Stimulated activated naive B cell treated with anti-CD40 and anti-IgM and Interleukin-4, amounts not matched to agents 10 μg/mL and 1 μg/mL and 100 μg/mL, for 72 hours (primary cell): ENCODE results near the gene RXRG.

Source experiments
- ATAC-seq, 2 donors: fragments of 150-1000 bp; cut with Tn5 transposase; replicated peaks; 2 replicates each; pipeline ENCODE4 v1.10.0; 2021; ENCODE audit warnings: moderate library complexity in 1 of 2
- DNase-seq: peaks from one replicate; pipeline ENCODE4 v3.0.0; 2021
- H3K27ac Mint-ChIP-seq: one replicate; pipeline ENCODE4 v1.8.0; 2022; ENCODE audit warnings: mild to moderate bottlenecking, mixed read lengths
- H3K27me3 Mint-ChIP-seq, 2 donors: one replicate each; pipeline ENCODE4 v1.8.0; 2022; ENCODE audit warnings: mixed read lengths in 2 of 2
- H3K36me3 Mint-ChIP-seq, 2 donors: one replicate each; pipeline ENCODE4 v1.8.0; 2022; ENCODE audit warnings: mixed read lengths in 2 of 2, mild to moderate bottlenecking in 1 of 2
- H3K4me1 Mint-ChIP-seq, 2 donors: one replicate each; pipeline ENCODE4 v1.8.0; 2022; ENCODE audit warnings: mixed read lengths in 2 of 2, mild to moderate bottlenecking in 1 of 2
- H3K4me3 Mint-ChIP-seq, 2 donors: one replicate each; pipeline ENCODE4 v1.8.0; 2022; ENCODE audit warnings: mild to moderate bottlenecking in 2 of 2, mixed read lengths in 2 of 2, moderate library complexity in 1 of 2
- H3K9me3 Mint-ChIP-seq, 2 donors: one replicate each; pipeline ENCODE4 v1.8.0; 2022; ENCODE audit warnings: mixed read lengths in 2 of 2, mild to moderate bottlenecking in 1 of 2

The RXRG gene

DNA sequence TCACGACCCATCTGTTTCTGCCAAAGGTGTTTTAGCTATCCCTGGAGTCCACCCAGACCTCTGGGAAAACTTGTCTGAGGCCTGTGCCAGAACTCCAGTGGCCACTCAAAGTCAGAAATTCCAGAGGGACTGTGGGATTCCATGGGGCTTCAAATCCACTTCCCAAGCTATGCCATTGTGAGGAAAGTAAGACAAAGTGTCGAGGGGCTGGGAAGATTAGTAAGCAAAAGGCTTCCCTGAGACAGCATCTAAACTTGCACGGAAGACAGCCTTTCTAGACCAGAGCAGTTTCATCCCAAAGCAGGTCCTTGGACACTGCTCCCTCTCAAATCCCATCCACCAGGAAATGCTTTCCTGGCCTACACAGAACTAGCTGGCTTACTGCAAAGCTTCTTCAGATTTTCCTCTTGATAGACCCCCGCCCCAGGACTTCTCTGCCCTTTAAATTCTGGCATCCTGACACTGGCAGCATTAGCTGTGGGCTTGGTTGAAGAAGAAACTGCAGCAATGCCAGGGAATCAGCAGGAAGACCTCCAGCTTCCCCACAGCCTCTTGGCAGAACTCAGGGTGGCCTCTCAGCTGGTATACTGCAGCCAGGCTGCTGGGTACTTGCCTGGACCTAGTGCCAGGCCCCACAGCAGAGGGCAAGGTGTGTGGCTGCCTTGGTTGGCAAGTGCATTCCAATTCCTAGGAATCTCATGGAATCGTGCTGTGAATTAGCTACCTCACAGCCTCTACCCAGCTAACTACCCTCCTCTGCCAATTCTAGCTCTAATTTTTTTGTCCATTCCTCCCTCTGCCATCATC, 61.1 kb downstream of the RXRG start:
- Mint-ChIP-seq H3K9me3 (no peaks in the 10 kb centered on the region), H3K36me3 (no peaks in the 10 kb centered on the region), H3K27me3 (peaks cover 72 to 80% of the 10 kb centered on the region in 2 donors), H3K27ac (no peak overlapping the region), H3K4me3 (no peak overlapping the region), H3K4me1 (no peaks in the 10 kb centered on the region)
- DNase-seq (no peak), ATAC-seq (no peak)

GRCh38 chr1:165383067-165383466, 61.9 kb downstream of the RXRG start:
- no peak for DNase-seq
- H3K27ac Mint-ChIP-seq: no peak overlapping the region
- H3K9me3 Mint-ChIP-seq: no peaks in the 10 kb centered on the region

DNA sequence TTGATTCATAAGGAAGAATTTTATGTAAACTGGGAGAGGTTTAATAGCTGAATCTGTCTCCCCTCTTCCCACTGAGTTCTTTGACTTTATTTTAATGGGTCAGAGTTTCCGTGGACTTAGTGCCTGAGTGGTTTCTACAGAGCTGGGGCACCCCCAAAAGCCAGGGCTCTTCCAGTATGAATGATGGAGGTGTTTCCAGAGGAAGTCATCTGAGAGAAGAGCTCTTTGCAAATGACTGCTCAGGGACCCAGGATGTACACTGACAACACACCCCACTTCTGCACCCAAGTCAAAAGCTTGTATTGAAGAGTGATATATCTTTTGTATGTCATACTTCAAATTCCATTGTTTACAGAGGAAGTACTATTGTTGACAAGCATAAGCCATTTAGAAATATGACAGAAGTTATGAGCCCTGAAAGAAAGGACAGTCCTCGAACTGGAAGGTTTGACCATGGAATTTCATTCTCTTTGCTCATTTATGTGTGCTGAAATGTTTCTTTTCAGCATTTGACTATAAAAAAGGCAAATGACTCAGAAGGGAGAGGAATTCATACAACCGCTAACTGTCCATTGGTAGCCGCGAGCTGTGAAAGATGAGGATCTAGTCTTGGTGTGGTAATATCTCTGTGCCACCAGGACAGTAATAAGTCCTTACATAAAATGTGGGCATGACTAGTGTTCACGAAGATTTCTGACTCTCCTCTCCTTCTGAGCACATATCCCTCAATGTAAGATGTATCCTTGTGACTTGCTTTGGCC, 63.0 kb downstream of the RXRG start:
- no peak overlapping the region for H3K4me3 Mint-ChIP-seq
- no peaks in the 10 kb centered on the region for H3K9me3 Mint-ChIP-seq
- H3K36me3 Mint-ChIP-seq: no peaks in the 10 kb centered on the region
- no peak for DNase-seq
- H3K27ac Mint-ChIP-seq: no peak overlapping the region
- peaks cover 2% of the 10 kb centered on the region in 2 donors for H3K4me1 Mint-ChIP-seq
- H3K27me3 Mint-ChIP-seq: peaks cover 59 to 74% of the 10 kb centered on the region in 2 donors
- peak; percentile 34 to 57 for ATAC-seq

More at GRCh38 chr1:165383067-165383466, 61.9 kb downstream of the RXRG start:
- Mint-ChIP-seq H3K27me3 (peaks cover 67 to 73% of the 10 kb centered on the region in 2 donors), H3K4me3 (no peak overlapping the region), H3K36me3 (no peaks in the 10 kb centered on the region), H3K4me1 (no peaks in the 10 kb centered on the region)
- ATAC-seq: no peak

- H3K9me3 Mint-ChIP-seq: no peaks in the 10 kb centered on the region
- peaks cover 61 to 65% of the 10 kb centered on the region in 2 donors for H3K27me3 Mint-ChIP-seq
- no peaks in the 10 kb centered on the region for H3K36me3 Mint-ChIP-seq
- H3K4me3 Mint-ChIP-seq: peak overlapping the region; percentile 68 to 71
- DNase-seq: no peak
- no peak for ATAC-seq
- peaks cover 10 to 15% of the 10 kb centered on the region in 2 donors for H3K4me1 Mint-ChIP-seq
- H3K27ac Mint-ChIP-seq: peak overlapping the region; percentile 32
Observed at GRCh38 chr1:165376811-165377311, 68.1 kb downstream of the RXRG start.

DNA sequence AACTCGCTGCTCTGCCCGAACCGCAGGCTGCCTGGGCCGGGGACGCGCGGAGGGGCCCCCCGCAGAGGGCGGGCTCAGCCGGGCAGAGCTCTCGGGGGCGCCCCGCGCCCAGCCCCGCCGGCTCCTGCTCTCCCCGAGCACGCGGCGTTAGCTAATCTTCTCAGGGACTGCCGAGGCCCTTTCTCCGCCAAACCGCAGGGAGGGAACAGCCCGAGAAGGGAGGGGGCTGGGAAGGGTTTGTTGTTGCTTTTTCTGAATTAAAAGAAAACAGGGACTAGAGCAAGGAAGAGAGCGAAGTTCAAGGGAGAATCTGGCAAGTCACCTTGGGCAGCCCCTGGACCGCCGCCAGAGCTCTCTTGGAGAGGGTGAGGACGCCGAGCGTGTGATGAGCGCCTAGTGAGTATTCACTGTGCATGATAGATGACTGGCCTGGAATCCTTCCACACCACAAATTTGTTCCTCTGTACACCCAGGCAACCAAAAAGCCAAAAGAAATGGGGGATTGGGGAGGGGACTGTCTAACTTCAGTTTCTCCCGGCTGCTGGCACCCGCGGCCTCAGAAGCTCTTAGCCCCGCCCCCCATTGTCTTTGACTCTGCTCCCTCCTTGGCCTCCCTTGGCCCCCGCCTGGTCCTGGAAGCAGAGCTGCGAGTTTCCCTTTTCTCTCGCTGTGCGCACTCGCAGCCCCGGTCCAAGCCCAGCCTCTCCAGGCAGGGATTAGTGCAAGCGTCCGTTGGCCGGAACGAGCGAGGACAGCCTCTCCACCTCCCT, 68.7 kb downstream of the RXRG start:
- peak overlapping the region; percentile 68 to 71 for H3K4me3 Mint-ChIP-seq
- DNase-seq (no peak), ATAC-seq (peak; percentile 58 to 67)
- H3K27ac Mint-ChIP-seq: no peak overlapping the region
- H3K9me3 Mint-ChIP-seq: no peaks in the 10 kb centered on the region
- H3K36me3 Mint-ChIP-seq: no peaks in the 10 kb centered on the region
- peaks cover 56 to 60% of the 10 kb centered on the region in 2 donors for H3K27me3 Mint-ChIP-seq
- H3K4me1 Mint-ChIP-seq: peaks cover 10 to 18% of the 10 kb centered on the region in 2 donors

GRCh38 chr1:165375623-165376022, 69.3 kb downstream of the RXRG start:
- no peaks in the 10 kb centered on the region for H3K36me3 Mint-ChIP-seq
- H3K4me3 Mint-ChIP-seq: no peak overlapping the region
- no peak overlapping the region for H3K27ac Mint-ChIP-seq
- peaks cover 10 to 18% of the 10 kb centered on the region in 2 donors for H3K4me1 Mint-ChIP-seq
- H3K9me3 Mint-ChIP-seq: no peaks in the 10 kb centered on the region
- no peak for ATAC-seq
- no peak for DNase-seq
- peaks cover 59 to 60% of the 10 kb centered on the region in 2 donors for H3K27me3 Mint-ChIP-seq

- H3K36me3 Mint-ChIP-seq: no peaks in the 10 kb centered on the region
- H3K4me1 Mint-ChIP-seq: peaks cover 8 to 18% of the 10 kb centered on the region in 2 donors
- no peak overlapping the region for H3K4me3 Mint-ChIP-seq
- peaks cover 70 to 72% of the 10 kb centered on the region in 2 donors for H3K27me3 Mint-ChIP-seq
- no peak for DNase-seq
- no peak overlapping the region for H3K27ac Mint-ChIP-seq
- no peaks in the 10 kb centered on the region for H3K9me3 Mint-ChIP-seq
- no peak for ATAC-seq
Observed at GRCh38 chr1:165371588-165372225, 73.2 kb downstream of the RXRG start.

DNA sequence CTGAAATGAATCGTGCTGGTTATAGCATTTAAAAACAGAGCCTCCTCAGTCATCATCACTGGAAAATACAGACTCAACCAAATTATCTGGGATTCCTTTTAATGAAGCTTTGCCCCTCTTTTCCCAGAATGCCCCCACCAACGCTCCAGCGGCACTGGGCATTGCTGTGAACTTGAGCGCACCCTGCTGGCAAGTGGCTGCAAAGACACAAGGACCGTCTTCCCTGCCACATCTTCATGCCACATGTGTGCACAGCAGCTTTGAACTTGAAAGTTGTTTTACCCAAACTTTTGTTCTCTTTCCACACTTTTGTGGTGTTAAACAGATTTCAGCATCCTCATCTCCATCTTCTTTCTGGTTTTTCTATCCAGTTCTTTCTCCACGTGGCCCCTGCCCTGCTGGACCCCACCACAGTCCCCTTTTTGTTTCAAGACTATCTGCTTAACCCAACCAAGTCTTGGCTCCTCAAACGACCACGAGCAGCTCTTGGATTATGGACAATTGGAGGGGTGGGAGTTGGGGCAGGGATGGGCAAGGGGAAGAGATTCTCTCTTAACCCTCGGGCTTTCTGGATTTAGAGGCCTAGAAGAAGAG, 75.6 kb downstream of the RXRG start:
- Mint-ChIP-seq H3K4me1 (peaks cover 2 to 8% of the 10 kb centered on the region in 2 donors), H3K36me3 (no peaks in the 10 kb centered on the region), H3K27me3 (peaks cover 66 to 68% of the 10 kb centered on the region in 2 donors), H3K4me3 (no peak overlapping the region), H3K9me3 (no peaks in the 10 kb centered on the region), H3K27ac (no peak overlapping the region)
- peak in 1 of 2 donors; percentile 55 for ATAC-seq
- no peak for DNase-seq

GRCh38 chr1:165367375-165367993, 77.4 kb downstream of the RXRG start:
- H3K27me3 Mint-ChIP-seq: peaks cover 61 to 64% of the 10 kb centered on the region in 2 donors
- H3K36me3 Mint-ChIP-seq: no peaks in the 10 kb centered on the region
- DNase-seq (peak; percentile 44), ATAC-seq (peak; percentile 78 to 81)
- peaks cover 2 to 8% of the 10 kb centered on the region in 2 donors for H3K4me1 Mint-ChIP-seq
- no peaks in the 10 kb centered on the region for H3K9me3 Mint-ChIP-seq
- no peak overlapping the region for H3K27ac Mint-ChIP-seq
- no peak overlapping the region for H3K4me3 Mint-ChIP-seq

GRCh38 chr1:165365341-165365740, 79.6 kb downstream of the RXRG start:
- H3K4me3 Mint-ChIP-seq: no peak overlapping the region
- ATAC-seq: no peak
- H3K4me1 Mint-ChIP-seq: peaks cover 2 to 4% of the 10 kb centered on the region in 2 donors
- peaks cover 59 to 63% of the 10 kb centered on the region in 2 donors for H3K27me3 Mint-ChIP-seq
- no peaks in the 10 kb centered on the region for H3K9me3 Mint-ChIP-seq
- H3K36me3 Mint-ChIP-seq: no peaks in the 10 kb centered on the region
- DNase-seq: no peak
- no peak overlapping the region for H3K27ac Mint-ChIP-seq

DNA sequence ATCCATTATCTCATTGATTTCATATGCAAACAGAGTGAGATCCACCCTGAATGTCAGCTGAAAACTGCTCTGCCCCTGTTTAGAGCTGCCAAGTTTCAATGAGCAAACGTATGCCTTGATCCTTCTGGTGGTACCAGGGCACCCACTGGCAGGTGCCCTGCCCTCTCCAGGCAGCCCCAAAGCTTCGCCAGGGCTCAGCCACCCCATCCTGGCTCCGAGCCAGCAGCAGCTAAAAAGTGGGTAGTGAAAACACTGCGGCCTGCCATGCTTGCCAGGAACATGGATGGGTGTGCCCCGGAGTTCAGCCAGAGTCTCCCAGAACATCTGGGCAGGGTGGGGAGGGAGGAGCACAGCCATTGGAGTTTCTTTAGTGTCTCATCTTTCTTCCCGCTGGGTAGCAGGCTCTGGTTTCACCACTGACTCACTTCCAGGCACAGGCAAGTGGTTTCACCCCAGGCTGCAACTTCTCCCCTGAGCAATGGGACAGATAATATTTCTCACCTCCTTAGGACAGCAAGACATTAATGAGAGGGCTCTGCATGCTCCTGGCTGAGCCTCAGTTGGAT, 80.3 kb downstream of the RXRG start:
- DNase-seq (no peak), ATAC-seq (no peak)
- Mint-ChIP-seq H3K27ac (no peak overlapping the region), H3K4me3 (no peak overlapping the region), H3K9me3 (no peaks in the 10 kb centered on the region), H3K27me3 (peaks cover 62% of the 10 kb centered on the region in 2 donors), H3K36me3 (no peaks in the 10 kb centered on the region), H3K4me1 (peaks cover 2 to 4% of the 10 kb centered on the region in 2 donors)

DNA sequence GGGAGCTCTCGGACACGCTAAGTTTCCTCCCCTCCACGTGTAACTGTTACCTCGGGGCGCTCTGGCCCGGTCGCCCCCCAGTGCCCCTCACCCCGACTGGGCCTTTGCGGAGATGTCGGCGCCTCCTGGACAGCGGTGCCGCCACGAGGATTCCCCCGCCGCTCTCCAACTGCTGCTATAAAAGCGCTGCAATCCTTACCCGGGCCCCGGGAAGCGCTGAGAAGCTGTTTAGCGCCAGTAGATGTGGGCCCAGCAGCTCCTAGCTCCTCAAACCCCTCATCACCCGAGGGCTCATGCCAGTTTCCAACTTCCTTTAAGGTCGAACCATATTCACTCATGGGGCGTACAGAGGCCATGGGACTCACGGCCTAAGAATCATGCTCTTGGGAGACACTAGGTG, 88.0 kb downstream of the RXRG start:
- H3K27me3 Mint-ChIP-seq: peaks cover 75 to 84% of the 10 kb centered on the region in 2 donors
- no peak for DNase-seq
- H3K27ac Mint-ChIP-seq: peak overlapping the region; percentile 25
- no peaks in the 10 kb centered on the region for H3K36me3 Mint-ChIP-seq
- H3K4me3 Mint-ChIP-seq: no peak overlapping the region
- H3K9me3 Mint-ChIP-seq: no peaks in the 10 kb centered on the region
- ATAC-seq: no peak
- peaks cover 11 to 23% of the 10 kb centered on the region in 2 donors for H3K4me1 Mint-ChIP-seq
